Fibroblast of the aortic adventitia (primary cell): ENCODE measurements around the gene TENM4. TPM values are rescaled to one million over a fixed set of nuclear protein-coding genes. Genes with fewer than 3 reads are reported as not detected.

Source experiments
- DNase-seq: peaks from one replicate; pipeline ENCODE4 v3.0.0-alpha.2; 2010; ENCODE audit warnings: low read depth
- H3K4me3 ChIP-seq: 2 replicates; pipeline ENCODE4 v1.5.1; 2011; ENCODE audit warnings: low read depth, mild to moderate bottlenecking, control low read depth, low read length, moderate library complexity
- CTCF ChIP-seq: IDR thresholded peaks from 2 replicates; pipeline ENCODE4 v1.5.1; 2011; ENCODE audit warnings: mild to moderate bottlenecking, low read length, control low read depth, inconsistent platforms; ENCODE audit not compliant: insufficient read depth
- total RNA-seq: library from RNA; depleted of rRNA; stranded (reverse); fragments of >200 nt; gene quantifications from 2 replicates; pipeline ENCODE4 v1.2.3, GENCODE V29; 2012; ENCODE audit warnings: low replicate concordance

TENM4 gene
- total RNA-seq, 1 donor: 113 TPM

GRCh38 chr11:78708388-78708787 is 732.4 kb downstream of the TENM4 start:
- TF ChIP-seq CTCF: no peak
- DNase-seq: no peak
- H3K4me3 ChIP-seq: no peak overlapping the region

GRCh38 chr11:78706551-78706950 is 734.3 kb downstream of the TENM4 start:
- TF ChIP-seq CTCF: no peak
- H3K4me3 ChIP-seq: no peak overlapping the region
- no peak for DNase-seq

GRCh38 chr11:78704811-78705210 is 736.0 kb downstream of the TENM4 start:
- no peak for TF ChIP-seq CTCF
- no peak for DNase-seq
- H3K4me3 ChIP-seq: no peak overlapping the region

GRCh38 chr11:78699609-78700135 is 741.2 kb downstream of the TENM4 start:
- TF ChIP-seq CTCF: no peak
- H3K4me3 ChIP-seq: no peak overlapping the region
- DNase-seq: no peak

- no peak overlapping the region for H3K4me3 ChIP-seq
- peak; percentile 93 for DNase-seq
- no peak for TF ChIP-seq CTCF
These were observed 742.2 kb downstream of the TENM4 start for GRCh38 chr11:78698612-78699011.

GRCh38 chr11:78696177-78696576 is 744.7 kb downstream of the TENM4 start:
- H3K4me3 ChIP-seq: no peak overlapping the region
- no peak for DNase-seq
- TF ChIP-seq CTCF: no peak

- H3K4me3 ChIP-seq: no peak overlapping the region
- no peak for DNase-seq
These were observed 746.7 kb downstream of the TENM4 start for GRCh38 chr11:78694152-78694551.

More at GRCh38 chr11:78694152-78694551, 746.7 kb downstream of the TENM4 start:
- TF ChIP-seq CTCF: no peak
